ENCODE measurements around the gene MOB2.
A peak's percentile ranks its signal among the peaks of the same experiment; 100 is the strongest.
"Not testable (repeated sequence)": the region's sequence is repeated elsewhere in the genome, so short reads cannot be mapped to it uniquely, and the experiment has no call there.

Gene MOB2

DNA sequence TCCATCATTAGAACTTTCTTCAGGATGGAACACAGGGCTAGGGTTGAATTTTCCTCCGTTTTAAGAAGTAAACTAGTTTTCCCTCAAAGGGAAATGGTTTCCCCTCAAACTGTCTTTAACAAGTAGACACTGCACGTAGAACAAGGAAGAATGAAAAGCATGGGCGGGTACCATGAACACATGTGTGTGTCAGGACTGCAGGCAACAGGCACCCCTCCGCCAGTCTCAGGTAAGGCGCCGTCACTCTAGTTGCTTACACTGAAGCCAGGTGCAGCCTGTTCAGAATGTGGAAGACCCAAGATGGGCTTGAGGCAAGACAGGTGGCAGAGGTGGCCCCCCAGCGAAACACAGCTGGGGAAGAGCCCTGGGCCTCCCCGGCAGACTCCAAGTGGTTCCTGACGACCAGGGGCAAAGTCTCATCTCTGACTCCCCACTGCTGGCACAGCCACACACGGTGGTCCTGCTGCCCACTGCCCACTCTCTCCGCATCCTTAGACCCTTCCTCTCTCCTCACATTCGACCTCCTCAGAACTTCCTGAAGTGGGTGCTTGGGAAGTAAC is 25.4 kb upstream of the MOB2 start:
- H3K4me3 ChIP-seq (ENCODE audit: low read length in 2 of 2) = no peak overlapping the region
- H2BK120ac ChIP-seq (ENCODE audit: low read depth, low read length) = no peak overlapping the region
- H3K4me2 ChIP-seq (ENCODE audit: insufficient read depth, low read length, poor library complexity, severe bottlenecking) = no peak overlapping the region
- H2BK5ac ChIP-seq (ENCODE audit: low read length) = no peak overlapping the region
- H2BK15ac ChIP-seq (ENCODE audit: low read length) = no peak overlapping the region
- no peak overlapping the region for H4K8ac ChIP-seq (ENCODE audit: low read depth, low read length)
- H2AK5ac ChIP-seq (ENCODE audit: low read depth, low read length) = no peak overlapping the region
- no peak overlapping the region for H3K14ac ChIP-seq (ENCODE audit: low read length)
- no peak overlapping the region for H2AFZ ChIP-seq (ENCODE audit: low read length)
- H3K27ac ChIP-seq (replicated peaks; ENCODE audit: low read length) = no peak overlapping the region
- H4K91ac ChIP-seq (ENCODE audit: low read depth, low read length, poor library complexity) = no peak overlapping the region
- peak overlapping the region; percentile 40 for H3K18ac ChIP-seq (ENCODE audit: low read length)
- no peak overlapping the region for H2BK12ac ChIP-seq (ENCODE audit: low read length)
- H3K9me3 ChIP-seq (replicated peaks in 1 of 2; ENCODE audit: control insufficient read depth in 2 of 2, insufficient read depth in 1 of 2, low read depth in 1 of 2, low read length in 2 of 2) = no peaks in the 10 kb centered on the region
- no peak overlapping the region for H3K9ac ChIP-seq (ENCODE audit: low read depth, low read length, poor library complexity)
- peaks cover 14% of the 10 kb centered on the region for H3K79me1 ChIP-seq (ENCODE audit: low read depth, low read length)
- no peak overlapping the region for H3K23ac ChIP-seq (ENCODE audit: low read depth, low read length, poor library complexity)
- H3K36me3 ChIP-seq (replicated peaks in 1 of 2; ENCODE audit: control insufficient read depth in 2 of 2, insufficient read depth in 2 of 2, low read length in 2 of 2) = no peaks in the 10 kb centered on the region
- WGBS, 2 donors (ENCODE audit: extremely low coverage in 2 of 2, insufficient read length in 2 of 2, insufficient replicate concordance in 1 of 2) = no CpG with 5 or more reads among the region's 12 CpGs
- DNase-seq (ENCODE audit: low spot score) = no peak
- peak overlapping the region; percentile 12 for H3K4ac ChIP-seq (ENCODE audit: low read length)
- no peaks in the 10 kb centered on the region for H3K27me3 ChIP-seq (ENCODE audit: control insufficient read depth in 3 of 3, insufficient read depth in 3 of 3, low read depth in 1 of 3, low read length in 3 of 3)
- H3K4me1 ChIP-seq (ENCODE audit: control insufficient read depth in 2 of 2, insufficient read depth in 1 of 2, low read depth in 1 of 2, low read length in 2 of 2) = peaks cover 11 to 24% of the 10 kb centered on the region in 2 donors

DNA sequence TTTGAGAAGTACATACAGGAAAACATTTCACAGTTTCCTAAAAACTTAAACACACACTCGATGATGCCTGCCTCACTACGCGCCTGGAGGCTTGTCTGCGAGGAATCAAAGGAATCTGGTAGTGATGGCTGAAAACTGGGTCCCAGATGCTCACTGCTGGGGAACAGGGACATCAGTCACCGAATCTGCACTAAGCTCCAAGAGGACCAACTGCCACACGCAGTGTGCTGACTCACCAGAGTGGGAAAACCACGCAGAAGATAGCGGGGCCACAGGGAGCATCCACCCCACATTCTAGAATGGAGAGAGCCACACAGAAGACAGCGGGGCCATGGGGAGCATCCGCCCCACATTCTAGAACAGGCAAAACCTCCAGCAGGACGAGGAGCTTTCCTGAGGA is 24.3 kb upstream of the MOB2 start:
- H3K27me3 ChIP-seq (ENCODE audit: control insufficient read depth in 3 of 3, insufficient read depth in 3 of 3, low read depth in 1 of 3, low read length in 3 of 3) = no peaks in the 10 kb centered on the region
- no peak overlapping the region for H3K27ac ChIP-seq (replicated peaks; ENCODE audit: low read length)
- H2AFZ ChIP-seq (ENCODE audit: low read length) = no peak overlapping the region
- H2AK5ac ChIP-seq (ENCODE audit: low read depth, low read length) = peak overlapping the region; percentile 41
- H3K14ac ChIP-seq (ENCODE audit: low read length) = no peak overlapping the region
- peaks cover 11 to 24% of the 10 kb centered on the region in 2 donors for H3K4me1 ChIP-seq (ENCODE audit: control insufficient read depth in 2 of 2, insufficient read depth in 1 of 2, low read depth in 1 of 2, low read length in 2 of 2)
- no peak overlapping the region for H4K8ac ChIP-seq (ENCODE audit: low read depth, low read length)
- no CpG with 5 or more reads among the region's 11 CpGs for WGBS, 2 donors (ENCODE audit: extremely low coverage in 2 of 2, insufficient read length in 2 of 2, insufficient replicate concordance in 1 of 2)
- no peak overlapping the region for H2BK15ac ChIP-seq (ENCODE audit: low read length)
- no peak overlapping the region for H2BK12ac ChIP-seq (ENCODE audit: low read length)
- H4K91ac ChIP-seq (ENCODE audit: low read depth, low read length, poor library complexity) = no peak overlapping the region
- no peak overlapping the region for H3K4me2 ChIP-seq (ENCODE audit: insufficient read depth, low read length, poor library complexity, severe bottlenecking)
- H3K18ac ChIP-seq (ENCODE audit: low read length) = no peak overlapping the region
- H3K4me3 ChIP-seq (ENCODE audit: low read length in 2 of 2) = no peak overlapping the region
- peaks cover 16% of the 10 kb centered on the region for H3K79me1 ChIP-seq (ENCODE audit: low read depth, low read length)
- H3K23ac ChIP-seq (ENCODE audit: low read depth, low read length, poor library complexity) = peak overlapping the region; percentile 44
- no peak for DNase-seq (ENCODE audit: low spot score)
- H3K36me3 ChIP-seq (replicated peaks in 1 of 2; ENCODE audit: control insufficient read depth in 2 of 2, insufficient read depth in 2 of 2, low read length in 2 of 2) = no peaks in the 10 kb centered on the region
- no peaks in the 10 kb centered on the region for H3K9me3 ChIP-seq (replicated peaks in 1 of 2; ENCODE audit: control insufficient read depth in 2 of 2, insufficient read depth in 1 of 2, low read depth in 1 of 2, low read length in 2 of 2)
- no peak overlapping the region for H3K9ac ChIP-seq (ENCODE audit: low read depth, low read length, poor library complexity)
- H2BK5ac ChIP-seq (ENCODE audit: low read length) = no peak overlapping the region
- H3K4ac ChIP-seq (ENCODE audit: low read length) = no peak overlapping the region
- no peak overlapping the region for H2BK120ac ChIP-seq (ENCODE audit: low read depth, low read length)

DNA sequence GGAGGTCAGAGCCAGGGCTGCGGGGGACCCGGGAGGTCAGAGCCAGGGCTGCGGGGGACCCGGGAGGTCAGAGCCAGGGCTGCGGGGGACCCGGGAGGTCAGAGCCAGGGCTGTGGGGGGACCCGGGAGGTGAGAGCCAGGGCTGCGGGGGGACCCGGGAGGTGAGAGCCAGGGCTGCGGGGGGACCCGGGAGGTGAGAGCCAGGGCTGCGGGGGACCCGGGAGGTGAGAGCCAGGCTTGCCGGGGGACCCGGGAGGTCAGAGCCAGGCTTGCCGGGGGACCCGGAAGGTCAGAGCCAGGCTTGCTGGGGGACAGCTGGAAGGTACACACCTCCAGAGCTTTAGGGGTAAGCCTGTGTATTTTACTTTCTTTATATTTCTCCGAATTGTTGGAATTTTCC is 23.8 kb upstream of the MOB2 start:
- H3K23ac ChIP-seq (ENCODE audit: low read depth, low read length, poor library complexity); H2AK5ac ChIP-seq (ENCODE audit: low read depth, low read length); H3K4me3 ChIP-seq (ENCODE audit: low read length in 2 of 2); H2BK12ac ChIP-seq (ENCODE audit: low read length); H2BK5ac ChIP-seq (ENCODE audit: low read length); H4K8ac ChIP-seq (ENCODE audit: low read depth, low read length); H3K9me3 ChIP-seq (replicated peaks in 1 of 2; ENCODE audit: control insufficient read depth in 2 of 2, insufficient read depth in 1 of 2, low read depth in 1 of 2, low read length in 2 of 2); H3K4me2 ChIP-seq (ENCODE audit: insufficient read depth, low read length, poor library complexity, severe bottlenecking); H3K36me3 ChIP-seq (replicated peaks in 1 of 2; ENCODE audit: control insufficient read depth in 2 of 2, insufficient read depth in 2 of 2, low read length in 2 of 2); H2AFZ ChIP-seq (ENCODE audit: low read length); H4K91ac ChIP-seq (ENCODE audit: low read depth, low read length, poor library complexity); H3K14ac ChIP-seq (ENCODE audit: low read length); H3K4ac ChIP-seq (ENCODE audit: low read length); H2BK15ac ChIP-seq (ENCODE audit: low read length); H3K27me3 ChIP-seq (ENCODE audit: control insufficient read depth in 3 of 3, insufficient read depth in 3 of 3, low read depth in 1 of 3, low read length in 3 of 3); H3K18ac ChIP-seq (ENCODE audit: low read length); DNase-seq (ENCODE audit: low spot score); H3K27ac ChIP-seq (replicated peaks; ENCODE audit: low read length); H3K9ac ChIP-seq (ENCODE audit: low read depth, low read length, poor library complexity); H2BK120ac ChIP-seq (ENCODE audit: low read depth, low read length): not testable (repeated sequence)
- no CpG with 5 or more reads among the region's 18 CpGs for WGBS, 2 donors (ENCODE audit: extremely low coverage in 2 of 2, insufficient read length in 2 of 2, insufficient replicate concordance in 1 of 2)
- H3K79me1 ChIP-seq (ENCODE audit: low read depth, low read length) = peaks cover 16% of the 10 kb centered on the region
- H3K4me1 ChIP-seq (ENCODE audit: control insufficient read depth in 2 of 2, insufficient read depth in 1 of 2, low read depth in 1 of 2, low read length in 2 of 2) = peaks cover 10 to 24% of the 10 kb centered on the region in 2 donors

GRCh38 chr11:1509626-1510255 is 23.2 kb upstream of the MOB2 start:
- Histone ChIP-seq H3K9ac (ENCODE audit: low read depth, low read length, poor library complexity) (no peak overlapping the region), H3K4me1 (ENCODE audit: control insufficient read depth in 2 of 2, insufficient read depth in 1 of 2, low read depth in 1 of 2, low read length in 2 of 2) (peaks cover 9 to 21% of the 10 kb centered on the region in 2 donors), H3K14ac (ENCODE audit: low read length) (no peak overlapping the region), H2BK12ac (ENCODE audit: low read length) (no peak overlapping the region), H3K36me3 (replicated peaks in 1 of 2; ENCODE audit: control insufficient read depth in 2 of 2, insufficient read depth in 2 of 2, low read length in 2 of 2) (no peaks in the 10 kb centered on the region), H3K4me3 (ENCODE audit: low read length in 2 of 2) (no peak overlapping the region), H2BK15ac (ENCODE audit: low read length) (no peak overlapping the region), H3K79me1 (ENCODE audit: low read depth, low read length) (peaks cover 10% of the 10 kb centered on the region), H3K27ac (replicated peaks; ENCODE audit: low read length) (no peak overlapping the region), H2AFZ (ENCODE audit: low read length) (no peak overlapping the region), H2BK5ac (ENCODE audit: low read length) (no peak overlapping the region), H2AK5ac (ENCODE audit: low read depth, low read length) (no peak overlapping the region), H3K4ac (ENCODE audit: low read length) (no peak overlapping the region), H4K8ac (ENCODE audit: low read depth, low read length) (no peak overlapping the region), H3K9me3 (replicated peaks in 1 of 2; ENCODE audit: control insufficient read depth in 2 of 2, insufficient read depth in 1 of 2, low read depth in 1 of 2, low read length in 2 of 2) (no peaks in the 10 kb centered on the region), H3K23ac (ENCODE audit: low read depth, low read length, poor library complexity) (no peak overlapping the region), H3K18ac (ENCODE audit: low read length) (no peak overlapping the region), H3K27me3 (ENCODE audit: control insufficient read depth in 3 of 3, insufficient read depth in 3 of 3, low read depth in 1 of 3, low read length in 3 of 3) (no peaks in the 10 kb centered on the region), H3K4me2 (ENCODE audit: insufficient read depth, low read length, poor library complexity, severe bottlenecking) (no peak overlapping the region), H4K91ac (ENCODE audit: low read depth, low read length, poor library complexity) (no peak overlapping the region), H2BK120ac (ENCODE audit: low read depth, low read length) (no peak overlapping the region)
- WGBS, 2 donors (ENCODE audit: extremely low coverage in 2 of 2, insufficient read length in 2 of 2, insufficient replicate concordance in 1 of 2) = no CpG with 5 or more reads among the region's 20 CpGs
- DNase-seq (ENCODE audit: low spot score) = no peak
